ENCODE results near the gene MTMR6.
A peak's percentile ranks its signal among the peaks of the same experiment; 100 is the strongest.

The MTMR6 gene

GRCh38 chr13:25276748-25277147 is 10.5 kb downstream of the MTMR6 start:
- DNase-seq: no peak

DNA sequence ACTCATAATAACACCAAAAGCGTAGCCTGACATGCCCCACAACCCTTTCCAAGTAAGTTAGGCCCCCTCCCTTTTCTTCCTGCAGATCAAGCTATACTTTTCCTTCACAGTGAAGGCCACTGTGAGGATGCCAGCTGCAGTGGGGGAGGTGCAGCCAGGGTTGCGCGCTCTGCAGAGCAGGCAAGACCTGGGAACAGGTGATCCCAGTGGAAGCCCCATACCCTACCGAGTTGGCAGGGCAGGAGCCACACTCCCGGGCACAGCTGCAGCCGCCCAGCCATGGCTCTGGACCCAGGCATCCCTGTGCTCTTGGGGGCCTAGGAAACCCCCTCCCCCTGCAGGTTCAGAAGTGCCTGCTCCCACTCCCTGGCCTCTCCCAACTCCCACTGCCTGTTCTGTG is 18.7 kb downstream of the MTMR6 start:
- no peak for DNase-seq

GRCh38 chr13:25267715-25268114 is 19.6 kb downstream of the MTMR6 start:
- DNase-seq: no peak

DNA sequence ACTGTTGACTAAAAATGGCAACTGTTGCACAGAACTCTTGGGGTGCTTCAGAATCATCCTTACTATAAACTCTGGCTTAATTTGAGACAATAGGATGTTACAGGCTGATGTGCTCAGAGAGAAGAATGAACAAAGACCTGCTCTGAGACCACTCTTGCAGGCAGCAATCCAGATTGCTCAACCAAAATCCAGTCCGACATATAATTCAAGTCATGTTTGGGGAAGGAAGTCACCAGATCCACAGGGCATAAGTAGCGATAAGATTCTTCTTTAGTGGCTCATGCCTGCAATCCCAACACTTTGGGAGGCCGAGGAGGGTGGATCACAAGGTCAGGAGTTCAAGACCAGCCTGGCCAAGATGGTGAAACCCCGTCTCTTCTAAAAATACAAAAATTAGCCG is 20.6 kb downstream of the MTMR6 start:
- no peak for DNase-seq

- DNase-seq: no peak
Observed at GRCh38 chr13:25262261-25262660, 25.0 kb downstream of the MTMR6 start.

GRCh38 chr13:25253702-25254101 is 33.6 kb downstream of the MTMR6 start:
- no peak for DNase-seq

DNA sequence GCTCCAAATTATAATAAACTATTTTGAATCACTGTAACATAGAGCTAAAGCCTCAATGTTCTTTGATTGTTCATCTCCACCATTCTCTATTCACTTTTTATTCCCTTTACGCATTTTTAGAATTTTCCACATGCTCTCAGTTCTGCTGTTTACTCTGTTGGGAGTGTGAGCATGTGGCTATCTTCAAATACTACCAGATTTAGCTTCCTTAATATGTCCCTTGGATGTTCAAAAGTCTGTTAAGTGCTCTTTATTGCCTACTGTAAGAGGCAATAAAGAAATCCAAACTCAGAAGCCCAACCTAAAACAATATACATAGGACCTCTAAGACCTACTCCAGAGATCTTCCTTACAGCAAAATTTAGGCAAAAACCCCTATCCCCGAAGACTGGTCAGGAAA is 34.5 kb downstream of the MTMR6 start:
- DNase-seq: no peak

DNA sequence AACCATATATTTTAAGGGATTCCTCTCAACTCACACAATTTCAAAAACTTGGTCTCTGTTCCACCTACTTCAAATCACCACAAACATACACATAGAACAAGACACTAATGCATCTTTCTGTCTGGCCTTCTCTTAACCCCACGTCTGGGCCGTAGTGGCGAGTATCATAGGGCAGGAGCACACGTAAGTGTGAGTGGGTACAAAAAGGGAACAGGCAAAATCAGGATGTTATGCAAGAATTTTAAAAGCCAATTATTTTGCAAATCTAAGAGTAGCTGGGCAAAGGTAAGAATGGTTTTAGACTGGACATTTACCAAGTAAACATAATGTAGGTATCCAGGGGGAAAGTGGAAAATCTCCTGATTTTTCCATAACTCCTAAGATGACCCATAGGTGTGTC is 35.1 kb downstream of the MTMR6 start:
- no peak for DNase-seq

DNA sequence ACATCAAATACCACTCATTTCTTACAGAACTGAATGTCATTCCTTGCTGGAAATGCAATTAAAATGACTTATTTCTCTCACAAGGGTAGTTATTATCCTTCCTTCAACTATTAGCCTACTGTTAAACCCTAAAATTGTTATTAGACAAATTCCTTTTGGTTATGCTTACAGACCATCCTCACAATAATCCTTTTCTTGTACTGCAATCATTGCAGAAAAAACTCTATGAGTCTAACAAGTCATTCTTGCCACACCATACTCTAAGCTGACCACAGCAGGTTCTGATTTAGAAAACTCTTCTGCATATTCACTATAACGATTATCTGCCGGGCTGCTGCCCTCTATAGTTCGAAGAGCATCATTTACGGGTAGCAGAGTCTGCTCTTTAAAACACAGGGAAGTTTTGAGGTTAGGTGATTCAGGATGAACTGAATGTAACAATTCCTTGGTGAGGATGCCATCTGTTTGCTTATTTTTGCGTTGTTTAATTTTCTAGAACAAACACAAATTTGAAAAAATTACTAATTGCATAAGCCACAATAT is 38.2 kb downstream of the MTMR6 start:
- DNase-seq: peak; percentile 52

DNA sequence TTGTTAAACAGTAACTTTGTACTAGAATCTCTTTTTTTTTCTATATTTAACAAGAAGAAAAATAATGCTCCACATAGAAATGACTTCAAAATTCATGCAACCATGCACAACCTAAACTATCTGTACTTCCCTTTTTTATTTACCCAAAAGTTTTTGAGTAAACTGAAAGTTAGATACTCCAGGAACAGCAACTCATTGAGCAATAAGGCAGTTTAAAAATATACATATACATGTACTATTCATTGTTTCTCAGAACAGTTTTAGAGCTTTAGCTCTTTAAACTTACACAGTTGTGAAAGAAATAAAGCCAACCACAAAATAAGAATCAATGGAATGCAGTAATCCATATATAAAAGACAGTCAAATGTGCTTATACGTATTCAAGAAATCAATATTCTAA is 39.2 kb downstream of the MTMR6 start:
- no peak for DNase-seq

GRCh38 chr13:25247360-25247759 is 39.9 kb downstream of the MTMR6 start:
- DNase-seq: no peak

GRCh38 chr13:25244123-25244522 is 43.2 kb downstream of the MTMR6 start:
- DNase-seq: no peak

DNA sequence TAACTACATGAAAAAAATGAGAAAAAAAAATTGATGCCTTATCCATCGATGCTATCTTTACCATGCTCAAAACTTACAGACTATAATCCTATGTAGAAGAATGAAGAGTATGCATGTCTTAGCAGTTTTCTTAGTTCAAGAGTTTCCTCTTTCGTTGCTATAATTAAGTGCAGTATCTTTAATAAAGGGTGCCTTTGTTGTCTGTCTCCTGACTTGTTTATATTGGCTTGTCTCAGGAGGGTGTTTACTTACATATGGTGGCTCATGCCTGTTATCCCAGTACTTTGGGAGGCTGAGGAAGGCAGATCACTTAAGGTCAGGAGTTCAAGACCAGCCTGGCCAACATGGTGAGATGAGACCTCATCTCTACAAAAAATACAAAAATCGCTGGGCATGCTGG is 44.3 kb downstream of the MTMR6 start:
- no peak for DNase-seq

DNA sequence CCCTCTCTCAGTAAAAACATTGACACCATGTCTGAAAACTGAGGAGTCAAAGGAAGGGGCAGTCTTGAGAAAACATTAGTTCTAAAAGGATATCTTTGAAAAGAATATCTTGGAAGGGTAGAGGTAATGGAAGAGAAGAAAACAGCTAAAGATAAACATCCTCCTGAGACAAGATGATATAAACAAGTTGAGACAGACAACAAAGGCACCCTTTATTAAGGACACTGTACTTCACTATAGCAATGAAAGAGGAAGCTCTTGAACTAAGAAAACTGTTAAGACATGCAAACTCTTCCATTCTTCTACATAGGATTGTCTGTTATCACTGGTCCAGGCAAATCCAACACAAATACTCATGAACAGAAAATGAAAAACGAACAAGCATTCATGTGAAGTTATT is 46.3 kb downstream of the MTMR6 start:
- no peak for DNase-seq

- no peak for DNase-seq
Observed at GRCh38 chr13:25237083-25237482, 50.2 kb downstream of the MTMR6 start.

- no peak for DNase-seq
Observed at GRCh38 chr13:25233861-25234260, 53.4 kb downstream of the MTMR6 start.

DNA sequence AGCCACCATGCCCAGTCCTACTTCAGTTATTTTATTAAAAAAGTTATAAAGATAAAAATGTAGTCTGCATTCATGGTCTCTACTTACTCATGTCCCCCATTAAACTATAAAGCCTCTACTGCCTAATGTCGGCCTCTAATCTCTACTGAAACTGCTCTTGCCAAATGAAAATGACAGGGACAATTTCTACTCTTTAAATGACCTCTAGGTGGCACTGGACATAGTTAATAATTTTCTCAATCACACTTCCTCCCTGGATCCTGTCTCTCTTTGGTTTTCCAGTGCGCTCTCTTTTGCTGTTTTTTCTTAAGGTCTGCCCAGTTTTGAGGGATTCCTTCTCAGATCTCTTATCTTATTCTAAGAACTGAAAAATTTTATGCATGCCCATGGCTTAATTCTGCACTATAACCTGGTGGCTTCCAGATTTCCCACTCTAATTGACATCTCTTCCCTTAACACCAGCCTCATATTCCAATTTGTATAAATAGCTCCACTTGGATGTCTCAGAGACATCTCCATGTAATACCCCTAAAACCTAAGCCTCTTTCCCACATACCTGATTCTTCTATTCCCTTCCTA is 54.3 kb downstream of the MTMR6 start:
- peak; percentile 57 for DNase-seq

GRCh38 chr13:25231517-25231916 is 55.8 kb downstream of the MTMR6 start:
- DNase-seq: no peak

GRCh38 chr13:25227690-25228089 is 59.6 kb downstream of the MTMR6 start:
- no peak for DNase-seq

GRCh38 chr13:25225970-25226369 is 61.3 kb downstream of the MTMR6 start:
- no peak for DNase-seq

- DNase-seq: no peak
Observed at GRCh38 chr13:25224151-25224550, 63.1 kb downstream of the MTMR6 start.

DNA sequence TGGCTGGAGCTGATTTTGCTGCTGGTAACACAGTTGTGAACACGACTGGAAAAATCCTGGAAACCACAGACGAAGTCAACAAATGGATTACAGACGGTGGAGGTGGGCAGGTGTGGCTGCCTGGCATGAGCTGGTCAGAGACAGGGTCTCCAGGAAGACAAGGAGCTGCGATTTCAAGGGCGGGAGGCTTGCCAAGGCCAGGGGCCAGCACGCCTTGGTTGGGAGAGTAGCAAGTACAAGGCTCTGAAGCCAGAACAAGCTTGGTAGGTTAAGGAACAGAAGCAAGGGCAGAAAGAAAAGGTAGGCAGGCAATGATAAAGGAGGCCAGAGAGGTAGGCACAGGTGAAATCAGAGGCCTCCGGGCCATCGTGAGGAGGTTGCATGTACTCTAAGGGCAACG is 64.5 kb downstream of the MTMR6 start:
- no peak for DNase-seq

- no peak for DNase-seq
Observed at GRCh38 chr13:25218019-25218418, 69.3 kb downstream of the MTMR6 start.

GRCh38 chr13:25217023-25217885 is 70.0 kb downstream of the MTMR6 start:
- DNase-seq: no peak

DNA sequence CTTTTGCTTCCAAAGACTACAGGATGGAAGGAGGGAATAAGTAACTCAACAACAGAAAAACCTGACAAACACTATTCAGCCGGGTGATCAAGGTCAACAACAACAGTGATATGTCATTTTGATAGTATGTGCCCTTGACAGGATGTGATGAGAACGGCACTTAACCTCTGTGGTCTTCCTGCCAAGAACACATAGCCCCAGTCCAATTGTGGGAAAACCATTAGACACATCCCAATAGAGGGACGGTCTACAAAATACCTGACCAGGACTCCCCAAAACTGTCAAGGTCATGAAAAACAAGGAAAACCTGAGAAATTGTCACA is 72.1 kb downstream of the MTMR6 start:
- no peak for DNase-seq

All from NCI-H524 treated with DMSO at 0.1 percent for 48 hours (cell line).